ENCODE data around the gene NID1.
"Not testable (repeated sequence)": the region's sequence is repeated elsewhere in the genome, so short reads cannot be mapped to it uniquely, and the experiment has no call there.

Gene NID1

GRCh38 chr1:235931171-235931738 lies 133.6 kb downstream of the NID1 start:
- DNase-seq = no peak

DNA sequence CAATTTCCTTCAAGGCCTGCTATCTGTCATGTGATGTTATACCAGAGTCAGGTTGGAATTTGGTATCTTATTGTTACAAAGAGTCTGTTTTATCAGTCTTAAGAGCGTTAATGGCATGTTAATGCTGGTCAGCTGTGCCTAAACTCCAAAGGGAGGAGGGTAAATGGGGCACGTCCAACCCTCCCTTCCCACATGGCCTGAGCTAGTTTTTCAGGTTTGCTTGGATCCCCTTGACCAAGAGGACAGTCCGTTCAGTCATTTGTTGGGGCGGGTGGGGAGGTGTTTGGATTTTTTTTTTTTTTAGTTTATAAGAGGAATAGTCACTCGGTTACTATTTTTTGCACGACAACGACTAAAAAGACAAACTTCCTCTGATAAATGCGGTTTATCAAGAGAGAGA lies 134.3 kb downstream of the NID1 start:
- no peak for DNase-seq

- no peak for DNase-seq
Observed at GRCh38 chr1:235929216-235929615, 135.7 kb downstream of the NID1 start.

DNA sequence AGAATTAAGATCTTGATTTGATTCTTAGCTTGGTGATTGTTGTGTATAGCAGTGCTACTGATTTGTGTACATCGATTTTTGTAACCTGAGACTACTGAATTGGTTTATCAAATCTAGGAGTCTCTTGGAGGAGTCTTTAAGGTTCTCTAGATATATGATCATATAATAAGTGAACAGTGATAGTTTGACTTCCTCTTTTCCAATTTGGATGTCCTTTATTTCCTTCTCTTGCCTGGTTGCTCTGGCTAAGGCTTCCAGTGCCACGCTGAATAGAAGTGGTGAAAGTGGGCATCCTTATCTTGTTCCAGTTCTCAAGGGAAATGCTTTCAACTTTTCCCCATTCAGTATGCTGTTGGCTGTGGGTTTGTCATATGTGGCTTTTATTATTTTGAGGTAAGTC lies 136.7 kb downstream of the NID1 start:
- DNase-seq = no peak

DNA sequence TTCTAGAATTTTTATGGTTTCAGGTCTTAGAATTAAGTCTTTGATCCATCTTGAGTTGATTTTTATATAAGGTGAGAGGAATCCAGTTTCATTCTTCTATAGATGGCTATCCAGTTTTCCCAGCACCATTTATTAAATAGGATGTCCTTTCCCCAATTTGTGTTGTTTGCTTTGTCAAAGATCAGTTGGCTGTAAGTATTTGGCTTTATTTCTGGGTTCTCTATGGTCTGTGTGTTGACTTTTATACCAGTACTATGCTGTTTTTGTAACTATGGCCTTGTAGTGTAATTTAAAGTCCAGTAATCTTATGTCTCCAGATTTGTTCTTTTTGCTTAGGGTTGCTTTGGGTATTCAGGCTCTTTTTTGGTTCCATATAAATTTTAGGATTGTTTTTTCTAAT lies 137.3 kb downstream of the NID1 start:
- not testable (repeated sequence) for DNase-seq
